Adipocyte (in vitro differentiated cells): ENCODE results near the gene KLHL8.

Experiments used
- DNase-seq: peaks from one replicate; pipeline ENCODE4 v3.0.0-alpha.2; 2015; ENCODE audit warnings: low read depth
- H3K27me3 ChIP-seq: replicated peaks from 2 replicates; pipeline ENCODE4 v1.7.0; 2013; ENCODE audit warnings: mild to moderate bottlenecking, low read length, moderate library complexity; ENCODE audit not compliant: control insufficient read depth, insufficient read depth
- H3K36me3 ChIP-seq: 2 replicates; pipeline ENCODE4 v1.7.0; 2013; ENCODE audit warnings: low read length, mild to moderate bottlenecking, moderate library complexity; ENCODE audit not compliant: control insufficient read depth, insufficient read depth, severe bottlenecking
- H3K4me1 ChIP-seq: 2 replicates; pipeline ENCODE4 v1.7.0; 2013; ENCODE audit warnings: mild to moderate bottlenecking, low read length, moderate library complexity; ENCODE audit not compliant: control insufficient read depth, insufficient read depth
- H3K4me3 ChIP-seq: 2 replicates; pipeline ENCODE4 v1.7.0; 2013; ENCODE audit warnings: mild to moderate bottlenecking, low read length, moderate library complexity
- H3K9ac ChIP-seq: 2 replicates; pipeline ENCODE4 v1.7.0; 2013; ENCODE audit warnings: mild to moderate bottlenecking, low read length, moderate library complexity
- H3K9me3 ChIP-seq: 2 replicates; pipeline ENCODE4 v1.7.0; 2013; ENCODE audit warnings: mild to moderate bottlenecking, low read length, moderate library complexity; ENCODE audit not compliant: control insufficient read depth

KLHL8 gene

DNA sequence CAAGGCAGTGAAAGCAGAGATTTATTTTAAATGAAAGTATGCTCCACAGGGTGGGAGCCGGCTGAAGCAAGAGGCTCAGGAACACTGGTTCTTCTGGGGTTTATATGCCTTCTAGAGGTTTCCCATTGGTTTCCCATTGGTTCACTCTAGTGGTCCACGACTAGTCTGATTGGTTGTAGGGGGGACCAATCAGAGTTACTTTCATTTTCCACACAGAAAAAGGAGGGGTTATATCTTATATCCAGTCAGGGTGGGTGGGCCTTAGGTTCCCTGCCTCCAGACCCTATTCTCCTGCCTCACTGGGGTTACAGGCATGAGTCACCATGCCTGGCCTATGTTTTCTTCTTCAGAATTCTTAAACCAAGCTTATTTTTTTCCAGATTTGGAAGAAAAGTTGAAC, 101.6 kb downstream of the KLHL8 start:
- no peak overlapping the region for H3K9ac ChIP-seq
- no peak overlapping the region for H3K4me3 ChIP-seq
- no peaks in the 10 kb centered on the region for H3K9me3 ChIP-seq
- H3K27me3 ChIP-seq = no peaks in the 10 kb centered on the region
- H3K36me3 ChIP-seq = peaks cover 42% of the 10 kb centered on the region
- DNase-seq = peak; percentile 17
- peaks cover 53% of the 10 kb centered on the region for H3K4me1 ChIP-seq

- DNase-seq = no peak
- H3K4me1 ChIP-seq = peaks cover 53% of the 10 kb centered on the region
- no peak overlapping the region for H3K4me3 ChIP-seq
- no peaks in the 10 kb centered on the region for H3K9me3 ChIP-seq
- H3K9ac ChIP-seq = no peak overlapping the region
- no peaks in the 10 kb centered on the region for H3K27me3 ChIP-seq
- peaks cover 42% of the 10 kb centered on the region for H3K36me3 ChIP-seq
Observed at GRCh38 chr4:87118421-87118820, 102.0 kb downstream of the KLHL8 start.

- DNase-seq = no peak
- Histone ChIP-seq H3K4me1 (peaks cover 53% of the 10 kb centered on the region), H3K36me3 (peaks cover 48% of the 10 kb centered on the region), H3K27me3 (no peaks in the 10 kb centered on the region), H3K9me3 (no peaks in the 10 kb centered on the region), H3K9ac (no peak overlapping the region), H3K4me3 (no peak overlapping the region)
Observed at GRCh38 chr4:87117732-87118075, 102.7 kb downstream of the KLHL8 start.

- H3K36me3 ChIP-seq = peaks cover 51% of the 10 kb centered on the region
- H3K9me3 ChIP-seq = no peaks in the 10 kb centered on the region
- no peaks in the 10 kb centered on the region for H3K27me3 ChIP-seq
- H3K4me1 ChIP-seq = peaks cover 50% of the 10 kb centered on the region
- H3K9ac ChIP-seq = no peak overlapping the region
- DNase-seq = no peak
- H3K4me3 ChIP-seq = no peak overlapping the region
Observed at GRCh38 chr4:87117051-87117731, 103.2 kb downstream of the KLHL8 start.

DNA sequence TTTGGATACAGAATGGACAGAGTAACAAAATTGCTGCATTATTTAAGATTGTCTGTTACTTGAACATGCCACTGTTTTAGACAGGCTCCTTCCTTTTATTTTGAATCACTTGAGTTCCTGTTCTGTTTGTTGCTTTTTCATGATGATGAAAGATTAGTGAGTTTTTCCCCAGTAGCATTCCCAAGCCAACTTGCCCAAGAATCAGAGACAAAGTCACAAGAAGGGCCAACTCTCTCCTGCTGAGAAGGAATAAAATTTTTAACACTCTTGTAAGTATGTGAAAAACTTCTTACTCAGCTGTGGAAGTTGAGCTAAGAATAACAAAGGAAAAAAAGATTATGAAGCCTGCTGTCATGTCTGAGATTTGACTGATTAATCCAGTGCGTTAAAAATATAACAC, 104.2 kb downstream of the KLHL8 start:
- no peak overlapping the region for H3K4me3 ChIP-seq
- peak; percentile 34 for DNase-seq

DNA sequence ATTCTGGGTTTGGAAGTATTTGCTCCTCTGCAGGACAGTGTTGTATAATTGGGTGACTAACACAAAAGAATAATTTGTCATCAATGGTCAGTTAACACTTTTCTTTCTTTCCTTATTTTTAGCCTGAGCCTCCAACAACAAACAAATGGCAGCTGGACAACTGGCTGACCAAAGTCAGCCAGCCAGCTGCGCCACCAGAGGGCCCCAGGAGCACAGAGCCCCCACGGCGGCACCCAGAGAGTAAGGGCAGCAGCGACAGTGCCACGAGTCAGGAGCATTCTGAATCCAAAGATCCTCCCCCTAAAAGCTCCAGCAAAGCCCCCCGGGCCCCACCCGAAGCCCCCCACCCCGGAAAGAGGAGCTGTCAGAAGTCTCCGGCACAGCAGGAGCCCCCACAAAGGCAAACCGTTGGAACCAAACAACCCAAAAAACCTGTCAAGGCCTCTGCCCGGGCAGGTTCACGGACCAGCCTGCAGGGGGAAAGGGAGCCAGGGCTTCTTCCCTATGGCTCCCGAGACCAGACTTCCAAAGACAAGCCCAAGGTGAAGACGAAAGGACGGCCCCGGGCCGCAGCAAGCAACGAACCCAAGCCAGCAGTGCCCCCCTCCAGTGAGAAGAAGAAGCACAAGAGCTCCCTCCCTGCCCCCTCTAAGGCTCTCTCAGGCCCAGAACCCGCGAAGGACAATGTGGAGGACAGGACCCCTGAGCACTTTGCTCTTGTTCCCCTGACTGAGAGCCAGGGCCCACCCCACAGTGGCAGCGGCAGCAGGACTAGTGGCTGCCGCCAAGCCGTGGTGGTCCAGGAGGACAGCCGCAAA, 106.0 kb downstream of the KLHL8 start:
- Histone ChIP-seq H3K4me3 (no peak overlapping the region), H3K27me3 (no peaks in the 10 kb centered on the region), H3K9me3 (no peaks in the 10 kb centered on the region), H3K4me1 (peaks cover 29% of the 10 kb centered on the region), H3K9ac (no peak overlapping the region), H3K36me3 (peaks cover 50% of the 10 kb centered on the region)
- no peak for DNase-seq

More for the DNA sequence above, 104.2 kb downstream of the KLHL8 start:
- Histone ChIP-seq H3K27me3 (no peaks in the 10 kb centered on the region), H3K9me3 (no peaks in the 10 kb centered on the region), H3K36me3 (peaks cover 57% of the 10 kb centered on the region), H3K9ac (peak overlapping the region; percentile 39), H3K4me1 (peaks cover 40% of the 10 kb centered on the region)

DNA sequence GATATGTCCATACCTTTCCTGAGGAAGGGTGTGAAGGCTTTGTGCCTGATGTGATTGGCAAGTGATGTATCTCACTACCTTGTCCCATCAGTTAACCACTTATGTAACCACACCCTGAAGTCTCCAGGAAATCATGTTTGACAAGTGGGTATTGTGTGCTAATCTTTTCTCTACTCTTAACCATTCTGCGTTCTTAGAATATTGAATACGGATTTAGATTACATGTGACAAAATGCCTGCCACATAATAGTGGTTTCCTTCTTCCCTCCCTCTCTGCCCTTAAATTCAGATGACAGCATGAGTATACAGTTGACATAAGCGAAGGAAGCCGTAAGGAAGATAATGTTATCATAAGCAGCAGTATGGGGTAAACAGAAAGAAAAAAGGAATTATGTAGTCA, 108.4 kb downstream of the KLHL8 start:
- Histone ChIP-seq H3K4me1 (peaks cover 44% of the 10 kb centered on the region), H3K36me3 (peaks cover 38% of the 10 kb centered on the region), H3K4me3 (no peak overlapping the region), H3K9me3 (no peaks in the 10 kb centered on the region), H3K27me3 (no peaks in the 10 kb centered on the region), H3K9ac (no peak overlapping the region)
- DNase-seq = no peak
